Stomach (tissue), 4 donors: ENCODE results near the gene TSKU.
"Not testable (repeated sequence)": the region's sequence is repeated elsewhere in the genome, so short reads cannot be mapped to it uniquely, and the experiment has no call there.

Experiments
- EP300 ChIP-seq: sonication (generic); formaldehyde crosslinking; IDR thresholded peaks from one replicate; pipeline ENCODE4 v1.6.1; 2017; ENCODE audit warnings: antibody characterized with exemption
- POLR2A ChIP-seq, 4 donors: fragments of 450-650 bp; IDR thresholded peaks; one replicate each; pipeline ENCODE4 v1.6.1; 2016; ENCODE audit warnings: antibody characterized with exemption in 4 of 4, control low read depth in 2 of 4, mild to moderate bottlenecking in 1 of 4, moderate library complexity in 1 of 4
- POLR2AphosphoS5 ChIP-seq, 3 donors: sonication (generic); formaldehyde crosslinking; IDR thresholded peaks; one replicate each; pipeline ENCODE4 v1.6.1; 2016; ENCODE audit warnings: antibody characterized with exemption in 3 of 3
- TF ChIP-seq, protein P1 (sequence below), 7 experiments: fragments of 450-650 bp in 4 of 7; fragments of 200-600 bp in 3 of 7; sonication (generic) in 3 of 7; IDR thresholded peaks; one replicate each; pipeline ENCODE4 v1.5.1; 2016 to 2019; ENCODE audit warnings: antibody characterized with exemption in 7 of 7, control low read depth in 2 of 7, mild to moderate bottlenecking in 1 of 7

DNA sequence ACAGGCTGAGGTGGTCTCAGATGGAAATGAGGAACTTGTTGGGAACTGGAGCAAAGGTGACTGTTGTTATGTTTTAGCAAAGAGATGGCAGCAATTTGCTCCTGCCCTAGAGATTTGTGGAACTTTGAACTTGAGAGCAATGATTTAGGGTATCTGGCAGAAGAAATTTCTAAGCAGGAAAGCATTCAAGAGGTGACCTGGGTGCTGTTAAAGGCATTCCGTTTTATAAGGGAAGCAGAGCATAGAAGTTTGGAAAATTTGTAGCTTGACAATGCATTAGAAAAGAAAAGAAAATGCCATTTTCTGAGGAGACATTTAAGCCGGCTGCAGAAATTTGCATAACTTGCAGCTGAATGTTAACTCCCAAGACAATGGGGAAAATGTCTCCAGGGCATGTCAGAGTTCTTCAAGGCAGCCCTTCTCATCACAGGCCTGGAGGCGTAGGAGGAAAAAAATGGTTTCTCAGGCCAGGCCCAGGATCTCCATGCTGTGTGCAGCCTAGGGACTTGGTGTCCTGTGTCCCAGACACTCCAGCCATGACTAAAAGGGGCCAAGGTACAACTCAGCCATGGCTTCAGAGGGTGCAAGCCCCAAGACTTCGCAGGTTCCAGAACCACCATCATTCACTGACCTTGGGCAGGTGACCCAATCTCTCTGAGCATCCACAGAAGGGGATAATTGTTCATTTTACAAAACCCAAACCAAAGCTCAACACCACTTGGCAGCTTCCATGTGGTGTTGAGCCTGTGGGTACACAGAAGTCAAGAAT, 8.0 kb downstream of the TSKU start:
- TF ChIP-seq, protein P1, sequence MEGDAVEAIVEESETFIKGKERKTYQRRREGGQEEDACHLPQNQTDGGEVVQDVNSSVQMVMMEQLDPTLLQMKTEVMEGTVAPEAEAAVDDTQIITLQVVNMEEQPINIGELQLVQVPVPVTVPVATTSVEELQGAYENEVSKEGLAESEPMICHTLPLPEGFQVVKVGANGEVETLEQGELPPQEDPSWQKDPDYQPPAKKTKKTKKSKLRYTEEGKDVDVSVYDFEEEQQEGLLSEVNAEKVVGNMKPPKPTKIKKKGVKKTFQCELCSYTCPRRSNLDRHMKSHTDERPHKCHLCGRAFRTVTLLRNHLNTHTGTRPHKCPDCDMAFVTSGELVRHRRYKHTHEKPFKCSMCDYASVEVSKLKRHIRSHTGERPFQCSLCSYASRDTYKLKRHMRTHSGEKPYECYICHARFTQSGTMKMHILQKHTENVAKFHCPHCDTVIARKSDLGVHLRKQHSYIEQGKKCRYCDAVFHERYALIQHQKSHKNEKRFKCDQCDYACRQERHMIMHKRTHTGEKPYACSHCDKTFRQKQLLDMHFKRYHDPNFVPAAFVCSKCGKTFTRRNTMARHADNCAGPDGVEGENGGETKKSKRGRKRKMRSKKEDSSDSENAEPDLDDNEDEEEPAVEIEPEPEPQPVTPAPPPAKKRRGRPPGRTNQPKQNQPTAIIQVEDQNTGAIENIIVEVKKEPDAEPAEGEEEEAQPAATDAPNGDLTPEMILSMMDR (IDR thresholded peaks at IDR 0.05), result not testable (repeated sequence)
- not testable (repeated sequence) for TF ChIP-seq POLR2A (IDR thresholded peaks at IDR 0.05); POLR2AphosphoS5 (IDR thresholded peaks at IDR 0.05); EP300
